ENCODE measurements around the gene SETD4.

- TF ChIP-seq ZNF274 (IDR thresholded peaks at IDR 0.05; ENCODE audit: low read depth, low read length): no peak
- TF ChIP-seq SUZ12 (IDR thresholded peaks at IDR 0.05; ENCODE audit: extremely low read depth, insufficient read depth, insufficient read length): no peak
- no peak for TF ChIP-seq YY1 (IDR thresholded peaks at IDR 0.05; ENCODE audit: insufficient read depth, insufficient read length)
Observed at GRCh38 chr21:36032647-36033406, 27.5 kb downstream of the SETD4 start.

Data from NT2/D1 (cell line).